HL-60 (cell line): ENCODE data around the gene SOWAHA.

Experiments used
- DNase-seq, 2 experiments: peaks; one replicate each; pipeline ENCODE4 v3.0.0-alpha.2; 2010 to 2020; ENCODE audit warnings: low read depth in 1 of 2, low spot score in 1 of 2
- H3K27ac ChIP-seq: fragments of 250-450 bp; sonication (Bioruptor Pico); replicated peaks from 2 replicates; pipeline ENCODE4 v1.5.1; 2020; ENCODE audit warnings: mild to moderate bottlenecking, moderate library complexity
- H3K27me3 ChIP-seq: fragments of 250-450 bp; sonication (Bioruptor Pico); 2 replicates; pipeline ENCODE4 v1.5.1; 2021; ENCODE audit warnings: mild to moderate bottlenecking, moderate library complexity; ENCODE audit not compliant: insufficient read depth, poor library complexity, severe bottlenecking
- H3K4me3 ChIP-seq: replicated peaks from 2 replicates; pipeline ENCODE4 v1.5.1; 2011; ENCODE audit warnings: mild to moderate bottlenecking, control low read depth, low read length; ENCODE audit not compliant: insufficient read depth
- GABPA ChIP-seq: IDR thresholded peaks from 2 replicates; pipeline ENCODE4 v1.6.1; 2012; ENCODE audit warnings: low read depth
- POLR2AphosphoS5 ChIP-seq: IDR thresholded peaks from 2 replicates; pipeline ENCODE4 v1.6.1; 2012; ENCODE audit warnings: low read depth
- SPI1 ChIP-seq: IDR thresholded peaks from 2 replicates; pipeline ENCODE4 v1.6.1; 2012; ENCODE audit warnings: low read depth, mild to moderate bottlenecking, borderline replicate concordance
- long read RNA-seq: library from polyadenylated mRNA; unstranded; transcript quantifications from one replicate; pipeline ENCODE4 v2.0.0, GENCODE V29; 2020
- TF ChIP-seq, protein P1 (sequence below): IDR thresholded peaks from one replicate; pipeline ENCODE4 v1.5.1; 2011; ENCODE audit warnings: low read length, control low read depth, inconsistent platforms; ENCODE audit not compliant: insufficient read depth
- TF ChIP-seq, protein P2 (sequence below): IDR thresholded peaks from 2 replicates; pipeline ENCODE4 v1.6.1; 2012; ENCODE audit warnings: low read depth; ENCODE audit not compliant: insufficient replicate concordance

The SOWAHA gene
- long read RNA-seq = 0 reads

DNA sequence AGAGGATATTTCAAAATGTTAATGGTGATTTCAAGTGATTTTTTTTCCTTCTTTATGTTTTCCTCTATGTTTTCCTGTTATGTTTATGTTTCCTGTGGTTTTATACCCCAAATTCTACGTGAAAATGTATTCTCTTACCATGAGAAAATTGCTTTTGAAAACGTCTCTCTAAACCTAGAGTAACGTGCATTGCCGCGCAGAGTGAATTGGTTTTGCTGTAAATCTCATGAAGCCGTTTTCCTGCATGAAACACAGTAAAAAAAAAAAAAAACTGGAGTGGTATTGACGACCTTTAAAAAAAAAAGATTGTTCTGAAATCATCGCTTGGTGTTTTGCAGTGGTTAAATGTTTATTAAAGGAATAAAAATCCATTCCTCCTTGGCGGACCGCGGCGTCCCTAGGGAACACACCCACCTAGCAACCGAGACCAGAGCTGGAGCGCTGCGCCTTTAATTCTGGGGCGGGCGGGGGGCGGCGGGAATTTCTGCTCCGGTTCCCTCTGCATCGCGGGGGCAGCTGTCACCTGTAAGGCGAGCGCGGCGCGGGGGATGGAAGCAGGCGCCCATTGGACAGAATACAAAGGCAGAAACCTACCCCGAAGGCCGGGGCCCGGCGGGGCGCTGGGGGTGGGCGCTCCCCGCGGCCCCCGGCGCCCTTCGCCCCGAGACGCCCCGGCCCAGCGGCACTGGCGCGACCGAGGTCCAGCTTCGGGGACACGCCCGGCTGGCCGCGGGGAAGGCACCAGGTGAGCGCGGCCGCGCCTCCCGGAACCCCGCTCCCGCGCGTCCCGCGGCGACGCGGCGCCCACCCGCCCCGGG lies at the start of gene SOWAHA:
Gene SOWAHA, plus strand, starts transcription at position 522 of the 818 bp plus-strand sequence. CDS start 320 bp downstream, outside the sequence.
- TF ChIP-seq GABPA (no peak), POLR2AphosphoS5 (no peak), SPI1 (no peak)
- TF ChIP-seq, protein P1, sequence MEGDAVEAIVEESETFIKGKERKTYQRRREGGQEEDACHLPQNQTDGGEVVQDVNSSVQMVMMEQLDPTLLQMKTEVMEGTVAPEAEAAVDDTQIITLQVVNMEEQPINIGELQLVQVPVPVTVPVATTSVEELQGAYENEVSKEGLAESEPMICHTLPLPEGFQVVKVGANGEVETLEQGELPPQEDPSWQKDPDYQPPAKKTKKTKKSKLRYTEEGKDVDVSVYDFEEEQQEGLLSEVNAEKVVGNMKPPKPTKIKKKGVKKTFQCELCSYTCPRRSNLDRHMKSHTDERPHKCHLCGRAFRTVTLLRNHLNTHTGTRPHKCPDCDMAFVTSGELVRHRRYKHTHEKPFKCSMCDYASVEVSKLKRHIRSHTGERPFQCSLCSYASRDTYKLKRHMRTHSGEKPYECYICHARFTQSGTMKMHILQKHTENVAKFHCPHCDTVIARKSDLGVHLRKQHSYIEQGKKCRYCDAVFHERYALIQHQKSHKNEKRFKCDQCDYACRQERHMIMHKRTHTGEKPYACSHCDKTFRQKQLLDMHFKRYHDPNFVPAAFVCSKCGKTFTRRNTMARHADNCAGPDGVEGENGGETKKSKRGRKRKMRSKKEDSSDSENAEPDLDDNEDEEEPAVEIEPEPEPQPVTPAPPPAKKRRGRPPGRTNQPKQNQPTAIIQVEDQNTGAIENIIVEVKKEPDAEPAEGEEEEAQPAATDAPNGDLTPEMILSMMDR = no peak
- TF ChIP-seq, protein P2, sequence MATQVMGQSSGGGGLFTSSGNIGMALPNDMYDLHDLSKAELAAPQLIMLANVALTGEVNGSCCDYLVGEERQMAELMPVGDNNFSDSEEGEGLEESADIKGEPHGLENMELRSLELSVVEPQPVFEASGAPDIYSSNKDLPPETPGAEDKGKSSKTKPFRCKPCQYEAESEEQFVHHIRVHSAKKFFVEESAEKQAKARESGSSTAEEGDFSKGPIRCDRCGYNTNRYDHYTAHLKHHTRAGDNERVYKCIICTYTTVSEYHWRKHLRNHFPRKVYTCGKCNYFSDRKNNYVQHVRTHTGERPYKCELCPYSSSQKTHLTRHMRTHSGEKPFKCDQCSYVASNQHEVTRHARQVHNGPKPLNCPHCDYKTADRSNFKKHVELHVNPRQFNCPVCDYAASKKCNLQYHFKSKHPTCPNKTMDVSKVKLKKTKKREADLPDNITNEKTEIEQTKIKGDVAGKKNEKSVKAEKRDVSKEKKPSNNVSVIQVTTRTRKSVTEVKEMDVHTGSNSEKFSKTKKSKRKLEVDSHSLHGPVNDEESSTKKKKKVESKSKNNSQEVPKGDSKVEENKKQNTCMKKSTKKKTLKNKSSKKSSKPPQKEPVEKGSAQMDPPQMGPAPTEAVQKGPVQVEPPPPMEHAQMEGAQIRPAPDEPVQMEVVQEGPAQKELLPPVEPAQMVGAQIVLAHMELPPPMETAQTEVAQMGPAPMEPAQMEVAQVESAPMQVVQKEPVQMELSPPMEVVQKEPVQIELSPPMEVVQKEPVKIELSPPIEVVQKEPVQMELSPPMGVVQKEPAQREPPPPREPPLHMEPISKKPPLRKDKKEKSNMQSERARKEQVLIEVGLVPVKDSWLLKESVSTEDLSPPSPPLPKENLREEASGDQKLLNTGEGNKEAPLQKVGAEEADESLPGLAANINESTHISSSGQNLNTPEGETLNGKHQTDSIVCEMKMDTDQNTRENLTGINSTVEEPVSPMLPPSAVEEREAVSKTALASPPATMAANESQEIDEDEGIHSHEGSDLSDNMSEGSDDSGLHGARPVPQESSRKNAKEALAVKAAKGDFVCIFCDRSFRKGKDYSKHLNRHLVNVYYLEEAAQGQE = no peak
- DNase-seq = no peak
- no peak within 1 kb of the TSS for H3K27ac ChIP-seq
- no peak within 1 kb of the TSS; the same call in 1 of the 2 replicates for H3K4me3 ChIP-seq
- peaks cover 2% of the 10 kb centered on the region for H3K27me3 ChIP-seq

DNA sequence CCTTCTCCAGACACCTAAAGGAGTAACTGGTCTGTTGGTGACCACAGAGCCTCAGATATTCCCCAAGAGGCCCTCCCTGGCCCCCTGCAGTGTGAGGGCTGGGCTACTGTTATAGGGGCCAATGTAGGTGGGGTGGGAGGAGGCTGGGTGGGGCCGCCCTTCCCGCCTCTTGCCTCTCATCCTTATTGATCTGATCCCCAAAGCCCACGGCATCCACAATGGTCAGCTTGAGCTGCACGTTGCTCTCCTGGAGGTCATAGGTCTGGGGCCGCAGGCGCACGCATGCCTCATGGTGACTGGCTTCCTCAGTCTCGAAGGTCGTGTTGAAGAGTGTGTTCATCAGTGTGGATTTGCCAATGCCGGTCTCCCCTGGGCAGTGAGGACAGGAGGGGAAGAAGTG lies 49.1 kb upstream of the SOWAHA start:
- no peak overlapping the region for H3K4me3 ChIP-seq
- DNase-seq = no peak
- TF ChIP-seq GABPA = no peak
- no peak for TF ChIP-seq SPI1
- TF ChIP-seq POLR2AphosphoS5 = no peak
- TF ChIP-seq, protein P1 = no peak
- TF ChIP-seq, protein P2 = no peak
- no peaks in the 10 kb centered on the region for H3K27me3 ChIP-seq
- H3K27ac ChIP-seq = no peak overlapping the region

DNA sequence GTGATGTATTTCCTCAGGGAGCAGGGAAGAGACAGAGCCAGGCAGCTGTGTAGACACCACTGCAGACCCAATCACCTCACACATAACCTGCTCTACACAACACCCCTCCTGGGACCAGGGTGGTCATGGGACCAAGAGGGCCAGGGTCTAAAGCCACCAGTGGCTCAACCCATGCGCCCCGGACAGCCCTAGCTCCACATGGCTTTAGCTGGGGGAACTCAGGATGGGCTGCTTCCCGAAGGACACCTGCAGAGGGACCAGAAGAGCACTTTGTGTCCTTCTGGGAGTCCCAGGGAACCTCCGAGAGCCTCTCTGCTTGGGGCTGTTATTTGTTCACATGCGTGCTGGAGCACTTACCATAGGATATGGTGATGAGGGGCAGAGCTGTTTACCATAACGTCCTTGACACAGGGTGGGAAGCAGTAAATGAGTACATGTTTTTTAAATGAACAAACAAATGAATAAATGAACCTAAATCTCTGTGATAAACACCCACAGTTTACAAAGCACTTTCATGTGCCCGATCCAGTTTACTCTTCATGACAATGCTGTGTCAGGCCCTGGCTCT lies 48.3 kb upstream of the SOWAHA start:
- TF ChIP-seq SPI1 (no peak), POLR2AphosphoS5 (no peak), GABPA (no peak)
- TF ChIP-seq, protein P2 = no peak
- TF ChIP-seq, protein P1 = no peak
- no peak overlapping the region for H3K27ac ChIP-seq
- H3K27me3 ChIP-seq = no peaks in the 10 kb centered on the region
- no peak for DNase-seq
- H3K4me3 ChIP-seq = no peak overlapping the region
